Psoas muscle (tissue), 8 donors: ENCODE data around the gene ACTR3C. TPM values are rescaled to one million over a fixed set of nuclear protein-coding genes. Genes with fewer than 3 reads are reported as not detected.

ENCODE experiments used
- ATAC-seq, 4 donors: fragments of 200-7000 bp; cut with Tn5 transposase; one replicate each; pipeline ENCODE4 v1.9.1; 2020; ENCODE audit warnings: moderate library complexity in 3 of 4, mild to moderate bottlenecking in 2 of 4
- DNase-seq, 2 donors: peaks; one replicate each; pipeline ENCODE4 v3.0.0-alpha.2; 2020
- H3K27ac ChIP-seq: fragments of 200-600 bp; one replicate; pipeline ENCODE4 v1.8.0; 2022
- H3K27me3 ChIP-seq, 3 donors: fragments of 200-600 bp in 1 of 3; one replicate each; pipeline versions ENCODE4 v1.6.1 to v1.8.0; 2013 to 2022; ENCODE audit warnings: low read length in 2 of 3, mild to moderate bottlenecking in 2 of 3, moderate library complexity in 1 of 3; ENCODE audit not compliant: insufficient read depth in 3 of 3
- H3K36me3 ChIP-seq, 2 donors: fragments of 200-600 bp in 1 of 2; one replicate each; pipeline versions ENCODE4 v1.6.1 to v1.8.0; 2013 to 2022; ENCODE audit warnings: low read depth in 1 of 2, mild to moderate bottlenecking in 1 of 2, moderate library complexity in 1 of 2; ENCODE audit not compliant: insufficient read depth in 1 of 2
- H3K4me1 ChIP-seq: fragments of 200-600 bp; one replicate; pipeline ENCODE4 v1.8.0; 2022
- H3K4me3 ChIP-seq: fragments of 200-600 bp; one replicate; pipeline ENCODE4 v1.8.0; 2022; ENCODE audit warnings: mild to moderate bottlenecking
- H3K9me3 ChIP-seq: fragments of 200-600 bp; one replicate; pipeline ENCODE4 v1.8.0; 2022
- CTCF ChIP-seq: fragments of 200-600 bp; IDR thresholded peaks from one replicate; pipeline ENCODE4 v1.8.0; 2022; ENCODE audit warnings: antibody characterized with exemption
- WGBS, 3 donors: extraction: QIAGEN DNeasy Blood & Tissue Kit; methylation state at CpG; one replicate each; pipeline versions ENCODE4 v1.1.6 to v1.1.7; 2013; 5-methylcytosine and 5-hydroxymethylcytosine counted together
- intact Hi-C, 2 donors: fragments of 100-400 bp; cut with DNase I; formaldehyde crosslinking; loops; one replicate each; pipeline versions ENCODE4 v1.11.0 to v1.14.2; 2022
- polyA plus RNA-seq, 3 donors: library from polyadenylated mRNA; stranded (reverse); fragments of 200-250 nt; gene quantifications; one replicate each; pipeline ENCODE4 v1.2.3, GENCODE V29; 2013
- total RNA-seq, 4 donors: library from RNA; stranded (reverse); fragmentation: NEBNext Ultra II Directional in 2 of 4; extraction: Animal tissue kit (Norgen Biotek cat#: 25700) in 2 of 4; gene quantifications; one replicate each; pipeline versions ENCODE4 v1.2.1 to v1.2.4, GENCODE V29; 2021 to 2023
- donor health status: healthy with polysubstance abuse.
- donor health status: DM: no; HTN: no; CAD: no; lungs with moderate emphysema.
- donor health status: Bipolar disorder and iron deficiency.
- donor health status: healthy.
- donor health status: DM: yes; HTN: yes; CAD: no.
- donor health status: DM: no; HTN: no; CAD: no.
- donor health status: DM: no; HTN: no; CAD: no.
- donor health status: DM: yes; HTN: yes; CAD: no.

ACTR3C gene
- total and polyA plus RNA-seq, 7 donors: 0.71 to 3.7 (median 2.7) TPM

DNA sequence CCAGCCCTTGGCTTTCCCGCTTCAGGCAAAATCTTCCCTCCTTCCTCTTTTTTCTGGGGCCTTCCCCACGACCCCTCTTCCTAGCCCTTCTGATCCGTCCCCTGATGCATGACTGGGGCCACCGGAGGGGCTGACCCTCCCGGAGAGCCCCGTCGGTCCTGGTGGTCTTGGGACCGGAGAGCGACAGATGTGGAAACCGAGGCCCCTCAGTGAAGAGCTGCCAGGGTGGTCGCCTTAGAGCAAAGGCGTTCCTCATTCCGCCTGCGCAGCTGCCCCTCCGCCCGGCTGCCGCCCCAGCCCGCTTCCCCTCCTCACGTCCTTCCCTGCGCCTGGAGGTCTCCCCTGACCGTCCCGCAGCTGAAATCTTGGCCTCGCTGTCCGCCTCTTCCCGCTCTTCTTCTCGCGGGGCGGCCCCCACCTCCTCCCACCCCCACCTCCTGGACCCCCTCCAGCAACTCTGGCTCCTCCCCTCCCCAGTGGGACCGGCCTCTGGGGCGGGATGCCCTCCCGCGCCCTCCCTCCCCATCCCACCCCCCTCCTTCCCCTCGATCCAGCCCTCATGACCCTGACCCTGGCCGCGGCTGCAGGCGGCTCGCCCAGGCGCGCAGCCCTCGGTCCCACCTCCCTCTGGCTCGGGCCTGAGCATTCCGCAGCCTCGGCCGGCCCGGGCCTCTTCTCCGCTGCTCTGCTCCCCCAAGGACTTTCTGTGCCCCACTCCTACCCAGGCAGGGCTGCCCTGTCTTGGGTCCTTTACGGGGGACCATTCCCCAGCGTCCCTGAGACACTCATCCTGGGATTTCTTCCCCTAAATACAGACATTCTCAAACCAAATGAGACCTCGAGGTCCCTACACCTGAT, 18.1 kb upstream of the ACTR3C start, which contains the start of gene RARRES2:
RARRES2 (minus strand) TSS at position 367 of the 858 bp plus-strand sequence. CDS start 1,020 bp downstream, outside the sequence.
- H3K9me3 ChIP-seq: no peaks in the 10 kb centered on the region
- intact Hi-C loops: no loop called here
- DNase-seq (peak; percentile 58 to 62), ATAC-seq (peak; percentile 39 to 67 (median 50))
- no peaks in the 10 kb centered on the region for H3K36me3 ChIP-seq
- peak within 1 kb of the TSS; percentile 59 for H3K4me3 ChIP-seq
- H3K27ac ChIP-seq: peak within 1 kb of the TSS; percentile 15
- TF ChIP-seq CTCF: no peak
- peaks cover 0 to 36% (median 17%) of the 10 kb centered on the region in 3 donors for H3K27me3 ChIP-seq
- H3K4me1 ChIP-seq: peaks cover 6% of the 10 kb centered on the region
- 4 to 6% (median 6%) methylated on average over 39 to 49 of the region's 49 CpGs for WGBS, 3 donors

GRCh38 chr7:150340875-150341262, 17.5 kb upstream of the ACTR3C start:
- H3K9me3 ChIP-seq: no peaks in the 10 kb centered on the region
- H3K36me3 ChIP-seq: no peaks in the 10 kb centered on the region
- TF ChIP-seq CTCF: no peak
- H3K27ac ChIP-seq: peak overlapping the region; percentile 15
- intact Hi-C loops: no loop called here
- peaks cover 0 to 36% (median 17%) of the 10 kb centered on the region in 3 donors for H3K27me3 ChIP-seq
- WGBS, 3 donors: 7 to 12% (median 10%) methylated on average over 26 to 29 of the region's 29 CpGs
- no peak for DNase-seq
- H3K4me1 ChIP-seq: peaks cover 6% of the 10 kb centered on the region
- peak in 2 of 4 donors; percentile 9 to 13 for ATAC-seq
- H3K4me3 ChIP-seq: peak overlapping the region; percentile 59

- peak overlapping the region; percentile 15 for H3K27ac ChIP-seq
- peaks cover 0 to 36% (median 17%) of the 10 kb centered on the region in 3 donors for H3K27me3 ChIP-seq
- no peaks in the 10 kb centered on the region for H3K9me3 ChIP-seq
- ATAC-seq: peak; percentile 23 to 53 (median 47)
- intact Hi-C loops: no loop called here
- no peak for TF ChIP-seq CTCF
- no peaks in the 10 kb centered on the region for H3K36me3 ChIP-seq
- peak in 1 of 2 donors; percentile 52 for DNase-seq
- 12 to 19% (median 12%) methylated on average over 30 to 39 of the region's 39 CpGs for WGBS, 3 donors
- H3K4me1 ChIP-seq: peaks cover 6% of the 10 kb centered on the region
- H3K4me3 ChIP-seq: peak overlapping the region; percentile 59
Measured at GRCh38 chr7:150340024-150340749, 16.8 kb upstream of the ACTR3C start.

DNA sequence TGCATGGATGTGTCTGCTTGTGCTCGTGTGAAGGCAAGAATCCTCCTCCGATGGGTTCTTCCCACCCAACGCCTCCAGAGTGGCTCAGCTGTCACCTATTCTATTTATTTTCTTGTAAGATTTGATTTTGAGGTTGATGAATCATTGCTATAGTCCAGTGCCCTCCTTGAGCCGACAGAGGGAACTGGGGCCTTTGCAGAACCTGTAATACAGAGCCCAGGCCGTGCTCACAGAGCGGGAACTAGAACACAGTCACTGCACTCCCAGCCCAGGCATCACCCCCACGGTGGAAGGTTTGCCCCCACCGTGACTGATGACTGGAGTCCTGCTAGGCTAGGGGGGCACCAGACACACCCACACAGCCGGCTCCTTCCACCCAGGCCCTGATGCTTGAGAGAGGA, 16.1 kb upstream of the ACTR3C start:
- no peak for DNase-seq
- H3K4me1 ChIP-seq: peaks cover 6% of the 10 kb centered on the region
- no peaks in the 10 kb centered on the region for H3K9me3 ChIP-seq
- peaks cover 0 to 35% (median 14%) of the 10 kb centered on the region in 3 donors for H3K27me3 ChIP-seq
- 71 to 79% (median 73%) methylated on average over 9 of the region's 9 CpGs for WGBS, 3 donors
- no peak for TF ChIP-seq CTCF
- intact Hi-C loops: no loop called here
- no peak for ATAC-seq
- H3K4me3 ChIP-seq: peak overlapping the region; percentile 59
- no peaks in the 10 kb centered on the region for H3K36me3 ChIP-seq
- H3K27ac ChIP-seq: no peak overlapping the region
